GM18508 (cell line): ENCODE data around the gene APBA2.

ENCODE experiments used
- ATAC-seq: cut with Tn5 transposase; IDR thresholded peaks from one replicate; pipeline ENCODE4 v1.9.1; 2021; ENCODE audit warnings: moderate number of reproducible peaks; ENCODE audit not compliant: insufficient read depth, unreplicated experiment

The APBA2 gene

GRCh38 chr15:29124581-29125381, 239.0 kb downstream of the APBA2 start:
- ATAC-seq: no peak

DNA sequence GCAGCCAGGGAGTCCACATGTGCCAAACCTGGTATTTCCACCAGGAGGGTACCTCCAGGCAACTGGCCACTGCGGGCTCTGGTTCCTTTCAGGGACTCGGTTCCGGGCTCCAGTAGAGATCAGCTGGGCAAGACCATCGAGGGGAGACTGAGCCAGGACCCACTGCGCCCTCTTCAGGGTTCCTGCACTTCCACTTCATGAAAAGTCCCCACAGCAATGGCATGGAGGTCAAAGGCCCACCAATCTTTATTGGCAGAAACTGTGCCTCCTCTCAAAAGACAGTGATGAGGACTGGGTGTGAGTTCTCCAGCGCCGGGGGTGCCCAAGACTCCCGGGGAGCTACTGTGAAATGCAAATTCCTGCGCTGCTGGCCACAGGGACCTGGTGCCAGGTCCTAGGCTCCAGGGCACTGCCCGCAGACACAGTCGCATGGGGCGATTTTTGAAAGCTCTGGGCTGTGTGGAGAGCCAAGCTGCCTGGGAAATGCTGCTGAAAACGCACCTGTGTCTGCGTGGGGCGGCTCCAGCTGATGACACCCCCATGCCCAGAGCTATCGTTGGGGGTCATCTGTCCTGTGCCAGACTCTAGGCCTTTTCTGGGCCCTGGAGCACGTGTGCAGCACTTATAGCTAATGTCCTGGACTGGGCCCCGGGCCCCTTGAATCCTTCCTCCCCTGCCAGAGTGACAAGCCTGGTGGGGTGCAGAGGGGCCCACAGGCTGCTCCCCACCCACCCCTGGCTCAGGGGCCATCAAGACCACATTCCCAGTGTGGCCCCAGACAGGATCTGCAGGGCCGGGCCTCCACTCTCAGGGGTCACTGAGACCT, 239.8 kb downstream of the APBA2 start:
- no peak for ATAC-seq

DNA sequence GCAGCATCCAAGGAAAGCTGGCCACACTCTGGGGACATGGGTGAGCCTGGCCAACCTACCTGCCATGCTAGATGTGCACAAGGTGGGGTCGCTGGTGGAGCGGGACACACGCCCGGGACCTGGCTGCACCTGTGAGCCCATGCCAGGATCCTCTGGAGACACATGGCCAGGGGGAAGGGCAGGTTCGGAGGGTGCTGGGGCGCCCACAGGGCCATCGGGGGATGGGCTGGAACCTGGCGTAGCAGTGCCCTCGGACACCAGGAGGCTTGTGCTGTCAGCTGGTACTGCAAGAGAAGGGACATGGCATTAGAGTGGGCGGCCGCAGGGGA, 240.4 kb downstream of the APBA2 start:
- no peak for ATAC-seq

- ATAC-seq: no peak
Observed at GRCh38 chr15:29126821-29127461, 241.2 kb downstream of the APBA2 start.

DNA sequence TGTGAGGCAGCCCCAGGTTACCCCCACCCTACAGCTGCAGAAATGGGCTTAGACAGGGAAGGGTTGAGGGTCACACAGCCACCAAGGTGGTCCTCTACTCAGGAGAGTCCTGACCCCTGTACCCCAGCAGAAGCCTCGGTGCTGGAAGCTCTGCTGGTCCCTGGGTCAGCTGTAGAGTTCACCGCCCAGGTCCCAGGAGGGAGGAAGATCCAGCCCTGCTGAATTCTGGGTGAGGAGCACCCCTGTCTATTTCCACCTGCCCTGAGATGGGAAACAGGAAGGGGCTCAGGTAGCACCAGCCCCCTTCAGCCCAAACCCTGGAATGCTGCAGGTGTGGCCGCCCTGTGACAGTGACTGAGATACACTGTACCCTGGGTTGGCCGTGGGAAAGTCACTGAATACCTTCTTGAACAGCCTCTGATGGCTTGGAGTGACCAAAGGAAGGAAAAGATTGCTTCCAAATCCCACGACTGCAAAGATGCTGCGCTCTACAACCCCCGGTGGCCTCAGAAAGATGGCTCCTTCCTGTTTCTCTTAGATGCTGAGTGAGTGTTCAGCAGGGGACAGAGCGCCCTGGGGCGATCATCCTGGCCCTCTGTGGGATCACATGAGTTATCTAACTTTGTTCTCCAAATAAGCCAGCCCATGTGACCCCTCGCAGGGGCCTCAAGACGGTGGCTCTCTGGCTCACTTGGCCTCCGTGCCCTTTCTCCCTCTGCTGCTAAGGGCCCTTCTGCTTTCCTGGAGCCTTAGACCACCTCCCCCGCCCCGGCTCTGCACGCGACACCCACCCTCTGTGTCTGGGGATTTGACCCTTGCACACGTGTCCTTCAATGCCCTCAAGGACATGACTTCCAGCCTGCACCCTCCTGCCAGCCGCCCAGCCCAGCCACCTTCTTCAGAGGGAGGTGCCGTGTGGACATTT, 242.0 kb downstream of the APBA2 start:
- no peak for ATAC-seq

DNA sequence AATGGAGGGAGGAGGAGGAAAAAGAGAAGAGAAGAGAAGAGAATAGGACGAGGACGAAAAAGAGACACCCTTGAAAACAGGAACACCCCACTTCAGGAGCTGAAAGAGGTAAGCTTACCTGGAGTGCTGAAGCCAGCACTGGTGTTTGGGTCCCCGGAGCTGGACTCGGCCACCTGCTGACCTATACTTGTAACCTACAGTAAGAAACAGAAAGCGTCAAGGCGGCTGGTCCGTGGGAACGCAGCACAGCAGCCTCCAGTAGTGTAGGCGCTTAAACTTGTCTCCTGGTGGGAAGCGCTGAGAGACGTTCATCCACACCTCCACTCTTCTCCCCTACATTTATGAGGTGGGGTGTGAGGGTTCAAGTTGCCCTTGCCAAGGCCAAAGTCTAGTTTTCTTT, 242.9 kb downstream of the APBA2 start:
- ATAC-seq: no peak

- no peak for ATAC-seq
Observed at GRCh38 chr15:29129221-29129620, 243.4 kb downstream of the APBA2 start.

GRCh38 chr15:29129926-29130325, 244.2 kb downstream of the APBA2 start:
- ATAC-seq: no peak

DNA sequence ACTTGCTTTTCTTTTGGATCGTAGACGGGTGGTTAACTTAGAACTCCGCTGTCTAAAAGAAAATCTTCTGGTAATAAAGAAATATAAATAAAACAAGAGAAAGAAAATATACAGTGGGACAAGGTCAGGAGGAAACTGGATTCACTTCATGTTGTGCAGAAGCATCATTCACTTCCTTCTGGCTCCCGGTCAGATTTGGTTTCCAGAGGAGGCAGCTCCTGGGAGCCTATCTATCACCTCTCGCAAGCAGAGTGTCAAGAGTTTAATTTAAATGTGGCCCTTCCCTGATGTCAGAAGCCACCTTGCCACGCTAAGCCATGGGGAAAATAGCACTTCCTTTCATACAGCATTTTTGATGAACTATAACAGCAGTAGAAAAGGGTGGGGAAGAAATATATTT, 244.7 kb downstream of the APBA2 start:
- no peak for ATAC-seq

DNA sequence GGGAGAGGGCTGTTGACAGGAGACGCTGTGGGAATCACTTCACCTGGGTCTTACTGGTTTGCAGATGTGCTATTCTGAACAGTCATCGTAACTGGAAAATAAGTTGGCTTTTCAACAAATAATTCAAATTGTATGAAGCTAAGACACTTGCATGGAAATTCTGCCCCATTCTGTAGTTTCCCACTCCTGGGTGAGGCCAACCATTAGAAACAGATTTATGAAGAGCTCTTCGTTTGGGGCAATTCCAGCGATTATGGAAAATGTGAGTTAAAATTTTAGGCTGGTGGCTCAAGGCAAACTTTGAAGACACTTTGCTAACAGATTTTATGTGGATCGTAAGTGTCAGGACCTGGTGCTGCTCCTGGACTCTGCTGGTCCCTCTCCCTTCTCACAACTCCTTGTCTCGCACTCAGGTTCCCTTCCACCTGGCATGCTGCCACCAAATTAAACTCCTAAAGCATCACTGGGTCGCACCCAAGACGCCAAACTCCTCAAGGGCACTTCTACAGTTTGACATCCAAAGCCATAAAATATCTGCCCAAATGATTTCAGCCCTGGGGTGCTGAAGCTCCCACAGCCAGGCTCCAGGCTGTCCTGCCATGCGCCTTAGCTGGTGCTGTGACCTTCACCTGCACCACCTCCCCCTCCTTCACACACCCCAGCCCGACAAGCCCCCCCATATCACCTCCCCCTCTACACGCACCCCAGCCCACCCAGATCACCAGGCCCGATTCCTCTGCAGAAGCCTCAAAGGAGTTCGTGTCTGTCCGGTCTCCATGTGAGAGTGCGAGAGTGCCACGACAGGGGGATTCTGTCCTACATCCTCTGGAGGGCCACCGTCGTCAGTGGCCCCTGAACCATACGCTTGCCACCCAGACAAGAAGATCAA, 245.4 kb downstream of the APBA2 start:
- no peak for ATAC-seq

DNA sequence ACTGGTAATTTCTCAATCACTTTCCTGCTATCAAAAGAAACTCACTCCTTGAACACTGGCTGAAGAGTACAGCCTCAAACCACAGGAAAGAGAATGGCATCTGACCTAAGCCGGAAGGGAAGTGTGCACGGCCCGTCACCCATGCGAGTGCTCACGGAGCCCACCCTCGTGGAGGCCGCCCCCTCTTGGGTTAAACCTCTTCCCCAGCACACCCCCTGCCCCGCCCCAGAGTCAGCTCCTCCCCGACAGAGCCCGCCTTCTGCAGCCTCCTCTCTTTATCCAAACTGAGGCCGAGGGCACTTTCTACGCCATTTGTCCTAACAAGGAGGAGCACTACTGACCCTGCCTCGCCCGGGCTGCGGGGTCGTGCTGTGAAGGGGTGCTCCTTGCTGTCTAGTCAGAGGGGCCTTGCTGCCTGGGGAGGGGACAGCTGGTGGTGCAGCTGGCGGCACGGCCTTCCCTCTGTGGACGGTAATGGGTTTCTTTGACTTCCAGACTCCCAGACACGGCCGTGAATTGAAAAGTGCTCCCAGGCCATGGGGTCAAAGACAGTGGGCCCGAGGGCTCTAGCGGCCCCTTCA, 246.2 kb downstream of the APBA2 start:
- no peak for ATAC-seq

GRCh38 chr15:29132735-29133181, 247.0 kb downstream of the APBA2 start:
- no peak for ATAC-seq

- ATAC-seq: no peak
Observed at GRCh38 chr15:29133321-29133720, 247.5 kb downstream of the APBA2 start.

DNA sequence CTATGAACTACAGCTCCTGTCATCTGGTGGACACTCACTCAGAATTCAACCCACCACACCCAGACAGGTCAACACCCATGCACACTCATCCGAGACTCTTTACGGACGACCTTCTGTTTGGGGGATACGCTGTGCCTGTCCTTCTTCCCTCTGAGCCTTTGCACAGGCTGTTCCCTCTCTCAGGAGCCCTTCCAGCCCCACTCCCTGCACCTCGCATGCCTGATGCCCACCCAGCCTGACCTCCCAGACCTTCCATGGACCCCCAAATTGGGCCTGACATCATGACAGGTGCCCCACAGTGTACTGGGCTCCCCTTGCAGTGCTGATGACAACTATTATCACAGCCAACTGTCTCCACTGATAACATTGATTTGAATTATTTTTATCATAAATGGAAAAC, 248.0 kb downstream of the APBA2 start:
- ATAC-seq: no peak

DNA sequence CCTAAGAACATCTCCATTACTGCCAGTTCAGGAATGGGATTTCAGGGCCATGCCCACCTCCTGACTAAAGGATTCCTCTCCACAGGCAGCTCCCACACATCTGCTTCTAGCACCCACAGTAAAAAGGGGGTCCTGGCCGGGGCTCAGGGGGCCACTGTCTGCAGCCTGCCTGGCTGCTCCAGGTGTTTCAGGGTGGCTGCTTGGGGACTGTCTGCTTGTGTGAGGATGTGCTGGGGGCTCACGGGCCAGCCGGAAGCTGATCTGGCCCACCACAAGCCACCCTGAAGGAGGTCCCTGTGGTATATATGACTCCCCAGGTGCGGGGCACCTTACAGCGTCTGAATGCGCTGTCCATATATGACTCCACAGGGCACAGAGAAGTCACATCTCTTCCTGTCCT, 248.5 kb downstream of the APBA2 start:
- ATAC-seq: no peak

- ATAC-seq: no peak
Observed at GRCh38 chr15:29134641-29135308, 249.0 kb downstream of the APBA2 start.

DNA sequence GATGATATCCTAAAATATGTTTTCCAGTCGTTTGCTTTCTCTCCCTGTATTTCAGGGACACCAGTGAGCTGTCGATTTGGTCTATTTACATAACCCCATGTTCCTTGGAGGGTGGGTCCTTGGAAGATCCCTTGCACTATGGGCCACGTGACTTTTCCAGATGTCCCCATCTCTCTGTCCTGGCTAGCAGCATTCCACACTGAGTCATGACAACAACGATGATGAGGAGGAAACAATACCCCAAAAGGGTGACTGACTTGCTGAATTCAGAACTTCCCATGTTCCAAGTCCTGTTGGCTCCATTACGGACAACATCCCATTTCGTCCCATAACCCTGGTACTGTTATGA, 249.5 kb downstream of the APBA2 start:
- ATAC-seq: no peak
